H54 (cell line): ENCODE results near the gene ANGPTL4.
A peak's percentile ranks its signal among the peaks of the same experiment; 100 is the strongest.

Experiments
- DNase-seq: peaks from one replicate; pipeline ENCODE4 v3.0.0; 2011; ENCODE audit warnings: low spot score, mixed read lengths; ENCODE audit not compliant: insufficient read length
- FAIRE-seq: peaks from 3 replicates; lab custom pipeline; 2011; peaks lifted over from hg19 to GRCh38; lab: Jason Lieb, UNC
- POLR2A ChIP-seq: IDR thresholded peaks from 2 replicates; pipeline ENCODE4 v1.6.1; 2011; ENCODE audit warnings: low read depth, mild to moderate bottlenecking, low read length

Gene ANGPTL4

DNA sequence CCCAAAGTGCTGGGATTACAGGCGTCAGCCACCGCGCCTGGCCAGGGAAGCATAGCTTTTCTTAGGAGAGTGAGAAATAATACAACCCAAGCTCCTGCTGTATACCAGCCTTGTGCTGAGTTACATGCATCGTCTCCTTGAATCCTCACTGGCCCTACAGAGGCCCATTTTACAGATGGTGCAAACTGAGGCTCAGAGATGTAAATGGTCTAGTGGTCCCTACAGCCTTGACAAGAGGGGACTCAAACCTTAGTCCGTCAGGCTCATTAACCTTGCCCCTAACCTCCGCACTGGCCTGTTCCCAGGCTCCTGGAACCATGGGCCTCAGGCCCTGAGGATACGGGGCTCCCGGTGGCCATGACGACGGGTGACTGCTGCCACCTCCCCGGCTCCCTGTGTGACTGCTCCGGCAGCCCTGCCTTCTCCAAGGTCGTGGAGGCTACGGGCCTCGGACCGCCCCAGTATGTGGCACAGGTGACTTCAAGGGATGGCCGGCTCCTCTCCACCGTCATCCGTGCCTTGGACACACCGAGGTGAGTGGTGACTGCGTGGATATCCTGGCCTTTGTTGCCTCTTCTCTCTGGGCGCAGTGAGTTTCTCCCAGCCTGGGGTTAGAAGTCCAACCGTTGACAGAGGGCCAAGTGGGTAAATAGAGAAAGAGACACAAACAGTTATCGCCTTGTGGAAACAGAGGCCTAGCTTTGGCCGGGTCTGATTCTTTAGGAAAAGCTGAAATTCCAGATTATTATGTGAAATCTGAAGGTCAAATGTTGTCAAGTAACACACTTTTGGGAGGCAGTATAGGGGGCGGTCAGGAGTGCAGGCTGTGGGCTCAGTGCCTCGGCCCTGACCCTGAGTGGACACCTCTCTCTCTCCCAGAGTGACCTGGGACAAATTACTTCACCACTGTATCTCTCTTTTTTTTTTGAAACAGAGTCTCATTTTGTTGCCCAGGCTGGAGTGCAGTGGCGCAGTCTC lies 57.8 kb downstream of the ANGPTL4 start:
- no peak for DNase-seq
- no peak for FAIRE-seq
- TF ChIP-seq POLR2A, result no peak

DNA sequence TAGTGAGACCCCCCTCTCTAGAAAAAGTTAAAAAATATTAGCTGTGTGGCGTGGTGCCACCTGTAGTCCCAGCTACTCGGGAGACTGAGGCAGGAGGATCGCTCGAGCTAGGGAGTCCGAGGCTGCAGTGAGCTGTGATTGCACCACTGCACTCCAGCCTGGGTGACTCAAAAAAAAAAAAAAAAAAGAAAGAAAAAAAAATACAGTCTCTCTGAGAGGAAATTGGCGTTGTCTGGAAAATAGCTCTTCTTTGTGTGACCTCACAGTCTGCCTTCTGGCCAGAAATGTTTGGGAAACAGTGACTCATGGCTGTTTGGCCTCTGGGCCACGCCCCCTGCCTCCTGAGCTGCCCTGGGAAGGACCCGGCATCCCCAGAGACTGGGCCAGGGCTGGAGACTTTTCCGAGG lies 59.9 kb downstream of the ANGPTL4 start:
- TF ChIP-seq POLR2A, result no peak
- FAIRE-seq (peak; percentile 75), DNase-seq (peak; percentile 82)
